Measurements from ENCODE around the gene ITSN1.
"Not testable (repeated sequence)": the region's sequence is repeated elsewhere in the genome, so short reads cannot be mapped to it uniquely, and the experiment has no call there.

Gene ITSN1

DNA sequence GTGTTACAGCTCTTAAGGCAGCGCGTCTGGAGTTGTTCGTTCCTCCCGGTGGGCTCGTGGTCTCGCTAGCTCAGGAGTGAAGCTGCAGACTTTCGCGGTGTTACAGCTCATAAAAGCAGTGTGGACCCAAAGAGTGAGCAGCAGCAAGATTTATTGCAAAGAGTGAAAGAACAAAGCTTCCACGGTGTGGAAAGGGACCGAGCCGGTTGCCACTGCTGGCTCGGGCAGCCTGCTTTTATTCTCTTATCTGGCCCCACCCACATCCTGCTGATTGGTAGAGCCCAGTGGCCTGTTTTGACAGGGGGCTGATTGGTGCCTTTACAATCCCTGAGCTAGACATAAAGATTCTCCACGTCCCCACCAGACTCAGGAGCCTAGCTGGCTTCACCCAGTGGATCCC is 225.6 kb downstream of the ITSN1 start:
- not testable (repeated sequence) for DNase-seq

GRCh38 chr21:33869873-33870272 is 227.6 kb downstream of the ITSN1 start:
- DNase-seq: peak; percentile 72

DNA sequence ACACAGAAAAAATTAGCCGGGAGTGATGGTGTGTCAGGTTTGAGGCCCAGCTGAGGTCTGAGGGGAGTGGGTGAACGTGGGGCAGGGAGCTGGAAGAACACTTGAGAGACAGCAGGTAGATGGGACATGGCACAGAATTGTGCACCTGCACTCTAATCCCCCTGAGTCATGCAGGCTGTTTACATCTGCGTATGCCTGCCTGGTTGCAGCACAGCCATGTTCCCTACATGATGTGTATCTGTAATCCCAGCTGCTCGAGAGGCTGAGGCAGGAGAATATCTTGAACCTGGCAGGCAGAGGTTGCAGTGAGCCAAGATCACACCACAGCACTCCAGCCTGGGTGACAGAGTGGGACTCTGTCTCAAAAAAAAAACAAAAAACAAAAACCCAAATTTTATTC is 228.5 kb downstream of the ITSN1 start:
- DNase-seq: no peak

- no peak for DNase-seq
Measured at GRCh38 chr21:33871171-33871570, 228.9 kb downstream of the ITSN1 start.

GRCh38 chr21:33872881-33873515 is 230.7 kb downstream of the ITSN1 start:
- DNase-seq: no peak

DNA sequence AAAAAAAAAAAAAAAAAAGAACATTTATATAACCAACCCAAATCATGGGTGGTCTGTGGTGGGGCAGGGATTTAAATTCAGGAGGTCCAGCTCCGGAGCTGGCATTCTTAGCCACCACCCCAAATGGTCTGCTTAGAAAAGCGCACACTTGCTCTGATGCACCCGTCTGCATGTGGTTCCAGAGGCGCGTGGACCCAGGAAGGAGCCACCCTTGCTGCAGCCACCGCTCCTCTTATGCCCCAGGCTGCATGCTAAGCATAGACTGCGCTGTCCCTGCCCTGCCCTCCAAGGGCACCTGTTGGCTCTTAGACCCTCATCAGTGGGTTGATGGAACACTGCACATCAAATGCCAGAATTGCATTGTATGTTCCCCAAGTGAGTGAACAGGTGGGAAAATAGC is 231.9 kb downstream of the ITSN1 start:
- no peak for DNase-seq

GRCh38 chr21:33875026-33875695 is 232.9 kb downstream of the ITSN1 start:
- DNase-seq: no peak

- no peak for DNase-seq
Measured at GRCh38 chr21:33878824-33879223, 236.5 kb downstream of the ITSN1 start.

DNA sequence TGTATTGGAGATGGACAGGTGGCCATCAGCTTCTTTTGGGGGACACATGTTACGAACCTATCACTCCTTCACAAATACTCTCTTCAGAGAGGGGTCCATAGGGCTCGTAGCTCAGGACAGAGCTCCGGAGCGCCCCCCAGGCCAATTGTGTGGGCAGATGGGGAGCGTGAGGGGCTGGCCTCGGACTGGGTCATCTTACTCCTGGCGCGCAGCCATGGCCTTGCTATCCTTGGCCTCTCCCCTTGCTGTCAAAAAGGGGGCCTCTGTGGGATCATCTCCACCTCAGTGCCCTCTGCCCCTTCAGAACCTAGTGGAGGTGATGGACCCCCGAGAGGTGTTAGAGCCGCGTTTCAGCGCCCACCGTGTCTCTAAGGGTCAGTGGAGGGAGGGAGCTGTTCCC is 238.3 kb downstream of the ITSN1 start:
- DNase-seq: no peak

GRCh38 chr21:33881689-33882440 is 239.6 kb downstream of the ITSN1 start:
- DNase-seq: no peak

DNA sequence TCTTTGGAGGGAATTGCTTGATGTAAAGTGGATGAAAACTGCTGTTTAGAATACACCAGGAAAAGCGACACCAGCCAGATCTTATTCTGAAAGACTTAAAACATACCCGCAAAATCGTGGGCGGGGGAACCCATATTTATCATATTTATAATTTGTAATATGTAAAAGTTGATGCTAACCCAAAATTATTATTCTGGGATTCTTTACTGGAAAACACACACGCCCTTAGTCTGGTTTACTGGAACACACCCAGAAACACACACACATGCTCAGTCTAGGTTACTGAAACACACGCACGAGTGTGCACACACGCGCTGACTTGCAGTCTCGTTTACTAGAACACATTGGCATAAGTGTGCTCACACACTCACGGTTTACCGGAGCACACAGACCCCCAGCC is 240.8 kb downstream of the ITSN1 start:
- DNase-seq: no peak

DNA sequence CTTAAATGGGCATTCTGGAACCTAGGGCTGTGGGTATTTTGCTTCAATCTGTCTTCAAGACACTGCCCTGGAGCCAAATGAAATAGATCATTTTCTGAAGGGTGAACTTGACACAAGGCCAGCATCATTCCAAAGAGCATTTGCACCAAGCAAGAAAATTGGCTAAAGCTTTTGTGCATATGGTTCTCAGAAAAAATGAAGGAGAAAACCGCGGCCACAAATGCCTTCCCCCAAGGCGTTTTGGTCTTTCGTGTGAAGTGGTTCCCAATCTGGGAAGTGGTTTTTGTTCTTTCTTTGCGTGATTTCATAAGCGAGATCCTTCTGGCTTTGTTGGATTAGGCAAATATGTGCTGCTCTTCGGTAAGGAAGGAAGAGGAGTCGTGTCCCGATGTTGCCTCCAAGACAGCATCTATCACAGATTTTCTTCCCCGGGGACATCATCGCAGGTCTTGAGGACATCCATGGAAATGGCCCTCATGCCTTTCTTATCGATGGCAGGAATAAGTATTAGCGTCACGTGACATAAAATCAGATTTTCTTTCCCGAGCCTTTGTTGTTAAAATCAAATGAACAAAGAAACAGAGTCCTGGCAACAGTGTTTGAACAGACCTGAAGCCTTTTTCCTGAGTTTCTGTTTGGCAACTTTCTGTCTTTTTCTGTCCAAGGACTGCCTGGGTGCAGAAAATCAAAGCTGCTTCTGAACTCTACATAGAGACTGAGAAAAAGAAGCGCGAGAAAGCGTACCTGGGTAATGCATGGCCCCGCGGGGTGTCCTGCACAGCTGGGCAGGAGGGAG is 242.3 kb downstream of the ITSN1 start:
- DNase-seq: no peak

- no peak for DNase-seq
Measured at GRCh38 chr21:33885172-33885514, 242.8 kb downstream of the ITSN1 start.

DNA sequence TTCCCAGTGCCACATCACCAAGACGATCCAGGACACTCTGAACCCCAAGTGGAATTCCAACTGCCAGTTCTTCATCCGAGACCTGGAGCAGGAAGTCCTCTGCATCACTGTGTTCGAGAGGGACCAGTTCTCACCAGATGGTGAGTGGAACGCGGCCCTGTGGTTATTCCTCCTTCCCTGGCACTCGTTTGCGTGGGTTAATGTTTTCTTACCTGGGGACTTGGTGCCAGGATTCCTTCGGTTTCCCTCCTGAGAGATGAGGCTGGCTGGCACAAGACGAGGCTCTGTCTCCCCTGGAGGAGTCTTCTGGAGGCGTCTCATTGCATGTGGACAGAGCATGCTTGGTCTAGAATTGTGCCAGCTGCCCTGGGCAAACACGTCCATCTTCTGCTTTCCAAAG is 244.0 kb downstream of the ITSN1 start:
- DNase-seq: no peak

DNA sequence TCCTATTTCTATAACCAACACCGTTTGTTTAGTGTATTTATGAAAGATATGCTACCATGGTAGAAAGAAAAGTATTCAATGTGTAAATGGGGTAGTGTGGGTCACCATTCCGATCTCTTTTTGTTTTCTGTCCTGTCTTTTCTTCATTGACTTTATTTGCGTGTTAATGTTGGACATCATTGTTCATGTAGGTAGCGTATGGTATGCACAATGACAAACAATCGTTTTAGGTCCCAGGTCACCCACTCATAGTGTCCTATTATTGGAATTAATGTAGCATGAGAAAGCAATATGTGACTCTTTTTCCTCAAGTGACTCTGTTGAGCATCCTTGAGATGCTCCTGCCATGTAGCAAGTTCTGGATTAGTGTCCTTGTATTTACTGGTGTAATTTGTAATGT is 247.9 kb downstream of the ITSN1 start:
- no peak for DNase-seq

- DNase-seq: no peak
Measured at GRCh38 chr21:33892853-33893252, 250.6 kb downstream of the ITSN1 start.

DNA sequence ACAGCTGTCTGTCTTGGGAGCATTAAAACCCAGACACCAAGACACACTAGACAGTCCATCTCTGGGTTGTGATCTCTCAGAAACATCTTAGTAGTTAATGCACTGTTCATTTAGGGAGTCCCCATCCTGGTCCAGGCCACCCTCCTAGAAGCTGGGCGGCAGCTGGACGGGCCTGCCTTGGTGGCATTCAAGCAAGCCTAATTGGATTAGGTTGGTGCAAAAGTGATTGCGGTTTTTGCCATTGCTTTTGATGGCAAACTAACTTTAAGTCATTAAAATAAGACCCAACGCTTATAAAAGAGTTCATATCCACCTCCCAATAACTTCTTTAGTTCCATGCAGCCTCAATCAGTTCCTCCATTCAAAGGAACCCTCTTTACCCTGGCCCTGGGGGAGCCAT is 251.6 kb downstream of the ITSN1 start:
- no peak for DNase-seq

DNA sequence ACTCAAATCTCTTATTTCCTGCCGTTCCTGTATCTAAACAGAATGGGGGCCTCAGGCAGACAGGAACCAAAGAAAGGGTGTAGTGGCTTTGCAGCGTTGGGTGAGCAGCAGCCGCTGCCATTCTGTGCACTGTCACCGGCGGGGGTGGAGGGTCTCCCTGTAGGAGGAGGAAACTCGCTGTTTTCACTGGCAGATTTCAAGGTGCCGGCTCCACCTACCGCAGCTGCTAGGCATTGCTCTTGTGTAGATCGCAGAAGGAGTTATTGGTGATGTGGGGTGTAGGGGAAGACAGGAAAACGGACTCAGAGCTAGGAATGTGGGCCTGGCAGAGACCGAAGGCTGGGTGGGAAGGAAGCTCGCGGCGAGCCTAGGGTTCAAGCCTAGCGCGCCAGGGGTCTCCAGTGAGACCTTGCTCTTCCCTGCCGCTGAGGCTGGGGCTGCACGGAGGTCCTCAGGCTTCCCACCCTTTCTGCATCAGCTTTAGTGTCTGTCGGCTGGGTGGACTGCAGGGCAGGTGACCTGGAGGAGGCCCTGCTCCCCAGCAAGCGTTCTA is 252.5 kb downstream of the ITSN1 start:
- DNase-seq: peak; percentile 88

- no peak for DNase-seq
Measured at GRCh38 chr21:33895356-33895755, 253.1 kb downstream of the ITSN1 start.

GRCh38 chr21:33896691-33897090 is 254.4 kb downstream of the ITSN1 start:
- DNase-seq: no peak

- DNase-seq: no peak
Measured at GRCh38 chr21:33897098-33897497, 254.8 kb downstream of the ITSN1 start.

DNA sequence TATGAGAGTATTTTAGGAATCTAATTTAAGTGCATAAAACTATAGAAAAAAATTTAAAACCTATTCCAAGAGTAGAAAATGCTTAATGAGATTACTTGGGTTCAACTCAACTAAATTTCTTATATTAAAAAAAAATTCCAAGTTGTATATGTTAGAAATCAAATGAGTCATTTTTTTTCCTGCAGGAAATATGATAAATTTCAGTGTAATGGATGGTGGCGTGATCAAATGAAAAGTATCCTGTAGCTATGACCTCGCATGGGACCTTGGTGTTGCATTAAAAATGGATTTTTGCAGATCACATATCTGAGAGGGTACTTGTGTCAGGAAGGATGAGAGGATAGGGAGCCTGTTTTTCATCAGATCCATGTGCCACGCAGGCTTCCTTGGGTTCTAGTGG is 255.4 kb downstream of the ITSN1 start:
- DNase-seq: no peak

GRCh38 chr21:33898586-33898985 is 256.3 kb downstream of the ITSN1 start:
- DNase-seq: no peak

All from NCI-H510A treated with DMSO at 0.1 percent for 48 hours (cell line).